SJCRH30 (cell line): ENCODE data around the gene PIK3CG. TPM values are rescaled to one million over a fixed set of nuclear protein-coding genes. Genes with fewer than 3 reads are reported as not detected.
"Not testable (repeated sequence)": the region's sequence is repeated elsewhere in the genome, so short reads cannot be mapped to it uniquely, and the experiment has no call there.

Experiments used
- DNase-seq, 2 experiments: peaks; one replicate each; pipeline ENCODE4 v3.0.0-alpha.2; 2015 to 2020
- H3K27ac ChIP-seq: fragments of 250-450 bp; sonication (Bioruptor Pico); 2 replicates; pipeline ENCODE4 v1.5.1; 2020; ENCODE audit warnings: mild to moderate bottlenecking, moderate library complexity
- H3K27me3 ChIP-seq: fragments of 250-450 bp; sonication (Bioruptor Pico); 2 replicates; pipeline ENCODE4 v1.5.1; 2020; ENCODE audit warnings: mild to moderate bottlenecking, moderate library complexity
- H3K36me3 ChIP-seq: fragments of 250-450 bp; sonication (Bioruptor Pico); 2 replicates; pipeline ENCODE4 v1.5.1; 2020; ENCODE audit warnings: mild to moderate bottlenecking, moderate library complexity
- H3K4me1 ChIP-seq: fragments of 250-450 bp; sonication (Bioruptor Pico); 2 replicates; pipeline ENCODE4 v1.5.1; 2020; ENCODE audit warnings: mild to moderate bottlenecking, moderate library complexity
- H3K4me3 ChIP-seq: fragments of 250-450 bp; sonication (Bioruptor Pico); 2 replicates; pipeline ENCODE4 v1.5.1; 2020; ENCODE audit warnings: mild to moderate bottlenecking, moderate library complexity
- H3K9me3 ChIP-seq: fragments of 250-450 bp; sonication (Bioruptor Pico); replicated peaks from 2 replicates; pipeline ENCODE4 v1.5.1; 2020; ENCODE audit warnings: mild to moderate bottlenecking, moderate library complexity
- total RNA-seq: library from RNA; depleted of rRNA; stranded (reverse); fragments of >200 nt; shearing (Covaris generic); gene quantifications from 2 replicates; pipeline ENCODE4 v1.2.3, GENCODE V29; 2014

PIK3CG gene
- total RNA-seq, 1 experiment from 2014 or later: not detected

DNA sequence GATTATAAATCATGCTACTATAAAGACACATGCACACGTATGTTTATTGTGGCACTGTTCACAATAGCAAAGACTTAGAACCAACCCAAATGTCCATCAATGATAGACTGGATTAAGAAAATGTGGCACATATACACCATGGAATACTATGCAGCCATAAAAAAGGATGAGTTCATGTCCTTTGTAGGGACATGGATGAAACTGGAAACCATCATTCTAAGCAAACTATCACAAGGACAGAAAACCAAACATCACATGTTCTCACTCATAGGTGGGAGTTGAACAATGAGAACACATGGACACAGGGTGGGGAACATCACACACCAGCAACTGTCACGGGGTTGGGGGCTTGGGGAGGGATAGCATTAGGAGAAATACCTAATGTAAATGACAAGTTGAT is 59.4 kb downstream of the PIK3CG start:
- H3K36me3 ChIP-seq, H3K4me1 ChIP-seq: not testable (repeated sequence)

GRCh38 chr7:106926892-106927291 is 61.8 kb downstream of the PIK3CG start:
- Histone ChIP-seq H3K27me3 (no peaks in the 10 kb centered on the region), H3K4me3 (no peak overlapping the region), H3K9me3 (no peaks in the 10 kb centered on the region; the same call in 1 of the 2 replicates), H3K27ac (no peak overlapping the region), H3K36me3 (no peaks in the 10 kb centered on the region), H3K4me1 (no peaks in the 10 kb centered on the region)
- no peak for DNase-seq

More for the DNA sequence above, 59.4 kb downstream of the PIK3CG start:
- not testable (repeated sequence) for H3K4me3 ChIP-seq, DNase-seq, H3K9me3 ChIP-seq, H3K27me3 ChIP-seq, H3K27ac ChIP-seq

DNA sequence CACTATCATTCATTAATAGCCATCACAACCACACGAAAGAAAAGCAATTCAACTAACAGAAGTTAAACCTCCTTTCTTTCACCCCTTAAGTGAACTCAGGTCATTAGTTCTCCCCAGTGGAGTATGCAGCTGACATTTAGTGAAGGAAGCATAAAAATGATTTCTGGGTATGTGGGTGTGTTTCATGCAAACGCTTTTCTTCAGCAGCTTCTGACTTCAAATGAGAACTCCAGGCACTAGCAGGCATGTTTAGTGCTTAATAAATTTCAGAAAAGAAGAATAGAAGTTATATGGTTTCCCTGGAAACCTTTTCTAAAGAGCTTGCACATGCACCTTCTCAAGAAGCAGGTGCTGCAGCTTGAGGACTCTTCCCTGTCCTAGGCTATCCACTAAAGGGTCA is 62.5 kb downstream of the PIK3CG start:
- Histone ChIP-seq H3K4me3 (no peak overlapping the region), H3K36me3 (no peaks in the 10 kb centered on the region), H3K27ac (no peak overlapping the region), H3K4me1 (no peaks in the 10 kb centered on the region), H3K27me3 (no peaks in the 10 kb centered on the region), H3K9me3 (no peaks in the 10 kb centered on the region; the same call in 1 of the 2 replicates)
- no peak for DNase-seq

DNA sequence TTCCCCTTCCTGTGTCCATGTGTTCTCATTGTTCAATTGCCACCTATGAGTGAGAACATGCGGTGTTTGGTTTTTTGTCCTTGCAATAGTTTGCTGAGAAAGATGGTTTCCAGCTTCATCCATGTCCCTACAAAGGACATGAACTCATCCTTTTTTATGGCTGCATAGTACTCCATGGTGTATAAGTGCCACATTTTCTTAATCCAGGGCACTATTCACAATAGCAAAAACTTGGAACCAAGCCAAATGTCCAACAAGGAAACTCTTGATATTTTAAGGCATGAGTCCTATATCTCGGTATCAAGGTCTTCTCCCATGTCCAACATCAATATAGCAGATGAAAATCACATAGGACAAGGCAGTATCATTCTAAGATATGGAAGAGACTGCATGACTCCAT is 64.5 kb downstream of the PIK3CG start:
- not testable (repeated sequence) for H3K9me3 ChIP-seq, H3K27me3 ChIP-seq, H3K27ac ChIP-seq, H3K36me3 ChIP-seq, H3K4me3 ChIP-seq, H3K4me1 ChIP-seq, DNase-seq

GRCh38 chr7:106936236-106936635 is 71.2 kb downstream of the PIK3CG start:
- Histone ChIP-seq H3K9me3 (no peaks in the 10 kb centered on the region), H3K36me3 (no peaks in the 10 kb centered on the region), H3K4me3 (no peak overlapping the region), H3K27ac (no peak overlapping the region), H3K27me3 (no peaks in the 10 kb centered on the region), H3K4me1 (no peaks in the 10 kb centered on the region)
- DNase-seq: no peak

DNA sequence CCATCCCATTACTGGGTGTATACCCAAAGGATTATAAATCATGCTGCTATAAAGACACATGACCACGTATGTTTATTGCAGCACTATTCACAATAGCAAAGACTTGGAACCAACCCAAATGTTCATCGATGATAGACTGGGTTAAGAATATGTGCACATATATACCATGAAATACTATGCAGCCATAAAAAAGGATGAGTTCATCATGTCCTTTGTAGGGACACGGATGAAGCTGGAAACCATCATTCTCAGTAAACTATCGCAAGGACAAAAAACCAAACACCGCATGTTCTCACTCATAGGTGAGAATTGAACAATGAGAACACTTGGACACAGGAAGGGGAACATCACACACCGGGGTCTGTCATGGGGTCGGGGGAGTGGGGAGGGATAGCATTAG is 73.0 kb downstream of the PIK3CG start:
- not testable (repeated sequence) for H3K9me3 ChIP-seq, H3K36me3 ChIP-seq, H3K4me3 ChIP-seq, H3K27me3 ChIP-seq, H3K4me1 ChIP-seq, DNase-seq, H3K27ac ChIP-seq

DNA sequence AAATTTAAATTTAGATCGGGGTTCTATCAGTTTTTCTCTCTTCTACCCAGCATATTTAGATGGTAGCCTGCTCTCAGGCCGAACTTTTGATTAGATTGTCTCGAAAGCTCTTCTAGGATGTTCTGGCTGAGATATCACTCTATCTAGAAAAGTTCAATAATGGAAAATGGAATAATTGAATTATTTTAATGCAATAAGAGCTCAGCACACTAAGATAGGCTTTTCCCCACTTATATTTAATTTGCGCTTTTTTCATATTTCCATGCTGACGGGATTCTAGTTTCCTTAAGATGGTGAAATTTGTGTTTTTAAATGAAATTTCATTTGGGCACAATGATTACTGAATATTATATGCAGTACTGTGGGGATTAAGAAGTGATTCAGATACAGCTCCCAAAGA is 73.7 kb downstream of the PIK3CG start:
- no peaks in the 10 kb centered on the region for H3K4me1 ChIP-seq
- no peak for DNase-seq
- H3K27me3 ChIP-seq: no peaks in the 10 kb centered on the region
- H3K36me3 ChIP-seq: no peaks in the 10 kb centered on the region
- H3K27ac ChIP-seq: no peak overlapping the region
- H3K9me3 ChIP-seq: no peaks in the 10 kb centered on the region
- H3K4me3 ChIP-seq: no peak overlapping the region

DNA sequence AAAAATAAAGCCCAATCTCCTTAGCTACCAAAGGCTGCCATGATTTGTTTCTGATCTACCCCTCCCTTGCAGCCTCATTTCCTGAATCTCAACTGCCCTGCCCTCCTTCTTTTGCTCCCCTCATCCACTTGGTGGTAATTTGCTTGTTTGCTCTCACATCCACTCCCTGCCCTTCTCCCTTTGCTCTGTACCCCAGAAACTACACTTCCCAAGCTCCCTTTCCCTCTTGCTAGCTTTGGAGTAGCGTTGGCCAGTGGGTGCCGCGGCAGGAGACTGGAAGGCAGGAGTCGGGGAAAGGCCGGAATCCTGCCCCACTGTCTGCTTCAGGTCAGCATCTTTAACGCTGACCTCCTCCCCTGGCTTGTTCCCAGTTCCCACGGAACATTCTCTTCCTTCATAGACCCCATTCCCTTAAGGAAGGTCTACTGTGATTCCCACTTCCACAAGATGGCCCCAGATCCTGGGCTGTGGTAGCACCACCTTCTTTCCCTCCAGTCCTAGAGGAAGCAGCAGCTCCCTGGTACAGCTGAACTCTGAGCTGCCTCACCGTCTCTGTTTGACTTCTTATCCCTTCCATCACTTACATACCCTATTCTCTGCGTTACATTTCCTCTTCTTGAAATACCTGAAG is 79.1 kb downstream of the PIK3CG start:
- H3K9me3 ChIP-seq: no peaks in the 10 kb centered on the region
- no peaks in the 10 kb centered on the region for H3K27me3 ChIP-seq

DNA sequence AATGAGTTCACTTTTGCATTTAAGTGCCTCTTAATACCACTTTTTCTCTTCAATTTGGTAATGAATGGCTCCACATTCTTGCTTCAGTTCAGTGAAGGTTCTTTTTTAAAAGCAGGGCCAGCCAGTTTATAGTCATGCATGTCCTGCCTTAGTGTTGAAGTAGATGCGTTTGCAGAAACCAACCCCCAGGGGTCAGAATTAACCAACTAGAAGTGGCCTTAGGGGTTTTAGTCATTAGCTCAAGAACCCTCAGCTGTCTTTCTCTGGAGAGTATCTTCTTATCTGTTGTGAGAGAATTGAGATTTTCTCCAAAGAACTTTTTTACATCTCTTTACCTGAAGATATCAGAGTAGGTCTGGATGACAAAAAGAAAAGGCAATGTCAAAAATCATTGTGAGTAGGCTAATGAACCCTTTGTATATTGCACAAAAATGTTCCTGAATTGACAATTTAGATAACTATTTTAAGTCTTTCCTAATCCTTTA is 82.2 kb downstream of the PIK3CG start:
- no peaks in the 10 kb centered on the region for H3K27me3 ChIP-seq
- H3K36me3 ChIP-seq: no peaks in the 10 kb centered on the region
- no peaks in the 10 kb centered on the region for H3K4me1 ChIP-seq
- peak; percentile 46 to 79 for DNase-seq
- no peak overlapping the region for H3K27ac ChIP-seq
- no peaks in the 10 kb centered on the region for H3K9me3 ChIP-seq
- H3K4me3 ChIP-seq: no peak overlapping the region

More for the DNA sequence above, 79.1 kb downstream of the PIK3CG start:
- Histone ChIP-seq H3K36me3 (no peaks in the 10 kb centered on the region), H3K27ac (no peak overlapping the region), H3K4me1 (no peaks in the 10 kb centered on the region), H3K4me3 (no peak overlapping the region)
- no peak for DNase-seq

- Histone ChIP-seq H3K9me3 (no peaks in the 10 kb centered on the region), H3K4me1 (no peaks in the 10 kb centered on the region), H3K36me3 (no peaks in the 10 kb centered on the region), H3K27ac (no peak overlapping the region), H3K4me3 (no peak overlapping the region), H3K27me3 (no peaks in the 10 kb centered on the region)
- no peak for DNase-seq
Observed at GRCh38 chr7:106952001-106952657, 87.0 kb downstream of the PIK3CG start.

GRCh38 chr7:106952658-106953231 is 87.7 kb downstream of the PIK3CG start:
- DNase-seq: no peak
- no peaks in the 10 kb centered on the region for H3K9me3 ChIP-seq
- no peaks in the 10 kb centered on the region for H3K27me3 ChIP-seq
- H3K36me3 ChIP-seq: no peaks in the 10 kb centered on the region
- no peak overlapping the region for H3K27ac ChIP-seq
- H3K4me3 ChIP-seq: no peak overlapping the region
- no peaks in the 10 kb centered on the region for H3K4me1 ChIP-seq

GRCh38 chr7:106954840-106955239 is 89.8 kb downstream of the PIK3CG start:
- DNase-seq: no peak
- Histone ChIP-seq H3K4me1 (no peaks in the 10 kb centered on the region; the same call in 1 of the 2 replicates), H3K27me3 (no peaks in the 10 kb centered on the region), H3K4me3 (no peak overlapping the region), H3K9me3 (no peaks in the 10 kb centered on the region), H3K27ac (no peak overlapping the region), H3K36me3 (no peaks in the 10 kb centered on the region)

GRCh38 chr7:106955857-106956256 is 90.8 kb downstream of the PIK3CG start:
- DNase-seq, H3K9me3 ChIP-seq, H3K36me3 ChIP-seq, H3K4me3 ChIP-seq, H3K4me1 ChIP-seq, H3K27me3 ChIP-seq, H3K27ac ChIP-seq: not testable (repeated sequence)
